HCT116 (cell line): ENCODE measurements around the gene NEK6.

Experiments used
- CEBPB ChIP-seq: IDR thresholded peaks from 2 replicates; pipeline ENCODE4 v1.6.1; 2012; ENCODE audit warnings: low read depth
- CTCF ChIP-seq, 3 experiments: fragments of 200-600 bp in 1 of 3; sonication (generic) in 1 of 3; IDR thresholded peaks in 2 of 3; conservative IDR thresholded peaks in 1 of 3; 2 replicates each; pipeline ENCODE4 v1.5.1; 2012 to 2017; ENCODE audit warnings: low read depth in 2 of 3, low read length in 2 of 3, antibody characterized with exemption in 1 of 3, borderline replicate concordance in 1 of 3, control low read depth in 1 of 3, mild to moderate bottlenecking in 1 of 3, mixed read lengths in 1 of 3, mixed run types in 1 of 3, moderate library complexity in 1 of 3; ENCODE audit not compliant: insufficient read depth in 1 of 3
- FOSL1 ChIP-seq: IDR thresholded peaks from 2 replicates; pipeline ENCODE4 v1.6.1; 2012; ENCODE audit warnings: low read depth
- POLR2A ChIP-seq: IDR thresholded peaks from 2 replicates; pipeline ENCODE4 v1.7.0; 2011; ENCODE audit warnings: borderline replicate concordance; ENCODE audit not compliant: insufficient read depth, insufficient read length; ENCODE audit errors: extremely low read depth

- TF ChIP-seq FOSL1 (no peak), CTCF (IDR thresholded peaks at IDR 0.05 in 2 of 3, conservative IDR thresholded peaks at IDR 0.05 in 1 of 3; ENCODE audit: borderline replicate concordance in 1 of 3, insufficient read depth in 1 of 3, low read depth in 2 of 3, low read length in 2 of 3) (peak; percentile 26 to 32 (median 26); a peak in 4 of 6 replicates), POLR2A (no peak), CEBPB (no peak)
Observed at GRCh38 chr9:124357721-124358361, 100.1 kb downstream of the NEK6 start.
